ENCODE results near the gene CD2. TPM values are rescaled to one million over a fixed set of nuclear protein-coding genes. Genes with fewer than 3 reads are reported as not detected.

CD2 gene
- total and polyA plus RNA-seq, 2 donors (not counting 3 experiments of a cell fraction or from before 2014, with no cell fraction given) = not detected

- intact Hi-C loops (cut with micrococcal nuclease) = no loop called here
- no peak overlapping the region for H2AFZ ChIP-seq (ENCODE audit: low read depth, low read length)
- no peaks in the 10 kb centered on the region for H3K79me2 ChIP-seq (ENCODE audit: control insufficient read depth, insufficient read depth, low read length)
- H3K9me3 ChIP-seq (replicated peaks; ENCODE audit: control insufficient read depth, insufficient read depth, low read length) = no peaks in the 10 kb centered on the region
- ChIA-PET CTCF (no interaction called here), POLR2A (no interaction called here)
- H3K36me3 ChIP-seq (ENCODE audit: control insufficient read depth in 2 of 2, extremely low read depth in 1 of 2, insufficient read depth in 2 of 2, low read length in 2 of 2) = no peaks in the 10 kb centered on the region
- H3K4me3 ChIP-seq (replicated peaks in 1 of 3; ENCODE audit: insufficient read depth in 1 of 3, low read depth in 1 of 3, low read length in 3 of 3) = no peak overlapping the region
- TF ChIP-seq POLR2A (IDR thresholded peaks at IDR 0.05; ENCODE audit: low read depth, low read length) = no peak
- TF ChIP-seq EZH2 (IDR thresholded peaks at IDR 0.05; ENCODE audit: borderline replicate concordance, low read depth, low read length, severe bottlenecking) = no peak
- TF ChIP-seq, protein P1, sequence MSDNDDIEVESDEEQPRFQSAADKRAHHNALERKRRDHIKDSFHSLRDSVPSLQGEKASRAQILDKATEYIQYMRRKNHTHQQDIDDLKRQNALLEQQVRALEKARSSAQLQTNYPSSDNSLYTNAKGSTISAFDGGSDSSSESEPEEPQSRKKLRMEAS (IDR thresholded peaks at IDR 0.05; ENCODE audit: insufficient read depth, insufficient read length) = no peak
- TF ChIP-seq POLR2AphosphoS5 (IDR thresholded peaks at IDR 0.05; ENCODE audit: insufficient read depth, low read depth, low read length) = no peak
- TF ChIP-seq GATA2 (IDR thresholded peaks at IDR 0.05; ENCODE audit: insufficient read depth, insufficient read length, low read depth, low read length) = no peak
- no peak for TF ChIP-seq MYC (IDR thresholded peaks at IDR 0.05; ENCODE audit: low read depth, low read length)
- TF ChIP-seq JUN (IDR thresholded peaks at IDR 0.05; ENCODE audit: borderline replicate concordance, insufficient read depth, insufficient read length, low read depth) = no peak
- TF ChIP-seq, protein P2, sequence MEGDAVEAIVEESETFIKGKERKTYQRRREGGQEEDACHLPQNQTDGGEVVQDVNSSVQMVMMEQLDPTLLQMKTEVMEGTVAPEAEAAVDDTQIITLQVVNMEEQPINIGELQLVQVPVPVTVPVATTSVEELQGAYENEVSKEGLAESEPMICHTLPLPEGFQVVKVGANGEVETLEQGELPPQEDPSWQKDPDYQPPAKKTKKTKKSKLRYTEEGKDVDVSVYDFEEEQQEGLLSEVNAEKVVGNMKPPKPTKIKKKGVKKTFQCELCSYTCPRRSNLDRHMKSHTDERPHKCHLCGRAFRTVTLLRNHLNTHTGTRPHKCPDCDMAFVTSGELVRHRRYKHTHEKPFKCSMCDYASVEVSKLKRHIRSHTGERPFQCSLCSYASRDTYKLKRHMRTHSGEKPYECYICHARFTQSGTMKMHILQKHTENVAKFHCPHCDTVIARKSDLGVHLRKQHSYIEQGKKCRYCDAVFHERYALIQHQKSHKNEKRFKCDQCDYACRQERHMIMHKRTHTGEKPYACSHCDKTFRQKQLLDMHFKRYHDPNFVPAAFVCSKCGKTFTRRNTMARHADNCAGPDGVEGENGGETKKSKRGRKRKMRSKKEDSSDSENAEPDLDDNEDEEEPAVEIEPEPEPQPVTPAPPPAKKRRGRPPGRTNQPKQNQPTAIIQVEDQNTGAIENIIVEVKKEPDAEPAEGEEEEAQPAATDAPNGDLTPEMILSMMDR (IDR thresholded peaks at IDR 0.05; ENCODE audit: extremely low read depth in 1 of 2, insufficient read depth in 1 of 2, low read depth in 1 of 2, low read length in 2 of 2) = no peak
- no peak for TF ChIP-seq FOS (IDR thresholded peaks at IDR 0.05; ENCODE audit: borderline replicate concordance, insufficient read depth, low read length)
- H3K27ac ChIP-seq (ENCODE audit: insufficient read depth, low read depth, low read length) = no peak overlapping the region
- no peak overlapping the region for H3K9ac ChIP-seq (replicated peaks; ENCODE audit: extremely low read depth, insufficient read depth, low read length)
- no peak for DNase-seq (ENCODE audit: low read depth, low spot score)
- H4K20me1 ChIP-seq (replicated peaks; ENCODE audit: control insufficient read depth, extremely low read depth, insufficient read depth, low read length) = no peaks in the 10 kb centered on the region
- no TSS peak for BruUV-seq (replicated peaks)
- no peaks in the 10 kb centered on the region for H3K4me1 ChIP-seq (ENCODE audit: control insufficient read depth, extremely low read depth, insufficient read depth, low read length)
- no peaks in the 10 kb centered on the region for H3K27me3 ChIP-seq (ENCODE audit: control insufficient read depth in 2 of 2, insufficient read depth in 2 of 2, low read length in 2 of 2)
- no peaks in the 10 kb centered on the region for H3K9me1 ChIP-seq (replicated peaks; ENCODE audit: control insufficient read depth, extremely low read depth, insufficient read depth, low read length)
- no peak for FAIRE-seq
- dilution Hi-C loops (cut with MboI; ENCODE audit: extremely low pct_ligation_motif_present, low sequenced_read_pairs) = no loop called here
- H3K4me2 ChIP-seq (ENCODE audit: insufficient read depth, low read length) = no peak overlapping the region
Measured at GRCh38 chr1:116743535-116743934, 10.7 kb upstream of the CD2 start.
